B cell (primary cell): ENCODE measurements around the gene CSRNP2.
"Not testable (repeated sequence)": the region's sequence is repeated elsewhere in the genome, so short reads cannot be mapped to it uniquely, and the experiment has no call there.

Experiments used
- EZH2 ChIP-seq: IDR thresholded peaks from 2 replicates; pipeline ENCODE4 v1.6.1; 2012; ENCODE audit warnings: borderline replicate concordance, low read depth, mild to moderate bottlenecking, moderate library complexity, low read length; ENCODE audit not compliant: insufficient read depth, poor library complexity, severe bottlenecking
- TF ChIP-seq, protein P1 (sequence below): fragments of 200-600 bp; IDR thresholded peaks from one replicate; pipeline ENCODE4 v1.8.0; 2022; ENCODE audit warnings: antibody characterized with exemption, mild to moderate bottlenecking

DNA sequence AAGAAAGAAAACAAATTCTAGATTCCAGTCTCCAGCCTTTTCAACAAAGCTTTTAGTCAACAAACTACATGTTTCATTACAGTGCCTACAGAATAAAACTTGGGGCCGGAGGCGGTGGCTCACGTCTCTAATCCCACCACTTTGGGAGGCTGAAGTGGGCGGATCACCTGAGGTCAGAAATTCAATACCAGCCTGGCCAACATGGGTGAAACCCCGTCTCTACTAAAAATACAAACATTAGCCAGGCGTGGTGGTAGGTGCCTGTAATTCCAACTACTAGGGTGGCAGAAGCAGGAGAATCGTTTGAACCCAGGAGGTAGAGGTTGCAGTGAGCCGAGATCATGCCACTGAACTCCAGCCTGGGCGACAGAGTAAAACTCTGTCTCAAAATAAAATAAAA lies 68.9 kb downstream of the CSRNP2 start:
- TF ChIP-seq, protein P1, sequence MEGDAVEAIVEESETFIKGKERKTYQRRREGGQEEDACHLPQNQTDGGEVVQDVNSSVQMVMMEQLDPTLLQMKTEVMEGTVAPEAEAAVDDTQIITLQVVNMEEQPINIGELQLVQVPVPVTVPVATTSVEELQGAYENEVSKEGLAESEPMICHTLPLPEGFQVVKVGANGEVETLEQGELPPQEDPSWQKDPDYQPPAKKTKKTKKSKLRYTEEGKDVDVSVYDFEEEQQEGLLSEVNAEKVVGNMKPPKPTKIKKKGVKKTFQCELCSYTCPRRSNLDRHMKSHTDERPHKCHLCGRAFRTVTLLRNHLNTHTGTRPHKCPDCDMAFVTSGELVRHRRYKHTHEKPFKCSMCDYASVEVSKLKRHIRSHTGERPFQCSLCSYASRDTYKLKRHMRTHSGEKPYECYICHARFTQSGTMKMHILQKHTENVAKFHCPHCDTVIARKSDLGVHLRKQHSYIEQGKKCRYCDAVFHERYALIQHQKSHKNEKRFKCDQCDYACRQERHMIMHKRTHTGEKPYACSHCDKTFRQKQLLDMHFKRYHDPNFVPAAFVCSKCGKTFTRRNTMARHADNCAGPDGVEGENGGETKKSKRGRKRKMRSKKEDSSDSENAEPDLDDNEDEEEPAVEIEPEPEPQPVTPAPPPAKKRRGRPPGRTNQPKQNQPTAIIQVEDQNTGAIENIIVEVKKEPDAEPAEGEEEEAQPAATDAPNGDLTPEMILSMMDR: not testable (repeated sequence)
- not testable (repeated sequence) for TF ChIP-seq EZH2
